HAP-1 (cell line): Measurements from ENCODE around the gene KCND3.
"Not testable (repeated sequence)": the region's sequence is repeated elsewhere in the genome, so short reads cannot be mapped to it uniquely, and the experiment has no call there.

Experiments
- DNase-seq, 2 experiments: peaks; one replicate each; pipeline ENCODE4 v3.0.0-alpha.2; 2016 to 2020; ENCODE audit warnings: low spot score in 2 of 2
- H3K27me3 ChIP-seq: fragments of 250-450 bp; sonication (Bioruptor Pico); 2 replicates; pipeline ENCODE4 v1.5.1; 2020; ENCODE audit warnings: low read depth, mild to moderate bottlenecking, moderate library complexity
- H3K36me3 ChIP-seq: fragments of 250-450 bp; sonication (Bioruptor Pico); replicated peaks from 2 replicates; pipeline ENCODE4 v1.5.1; 2020; ENCODE audit warnings: mild to moderate bottlenecking
- H3K4me1 ChIP-seq: fragments of 250-450 bp; sonication (Bioruptor Pico); 2 replicates; pipeline ENCODE4 v1.5.1; 2020; ENCODE audit warnings: mild to moderate bottlenecking
- H3K4me3 ChIP-seq: fragments of 250-450 bp; sonication (Bioruptor Pico); 2 replicates; pipeline ENCODE4 v1.5.1; 2020; ENCODE audit warnings: mild to moderate bottlenecking, moderate library complexity
- H3K9me3 ChIP-seq: fragments of 250-450 bp; sonication (Bioruptor Pico); 2 replicates; pipeline ENCODE4 v1.5.1; 2020; ENCODE audit warnings: mild to moderate bottlenecking, moderate library complexity
- in situ Hi-C: fragments of 300-500 bp; cut with MboI; formaldehyde crosslinking; loops from 3 replicates; pipeline ENCODE4 v1.14.3; 2020; ENCODE audit warnings: low sequenced_read_pairs, inconsistent platforms, mixed read lengths

The KCND3 gene

DNA sequence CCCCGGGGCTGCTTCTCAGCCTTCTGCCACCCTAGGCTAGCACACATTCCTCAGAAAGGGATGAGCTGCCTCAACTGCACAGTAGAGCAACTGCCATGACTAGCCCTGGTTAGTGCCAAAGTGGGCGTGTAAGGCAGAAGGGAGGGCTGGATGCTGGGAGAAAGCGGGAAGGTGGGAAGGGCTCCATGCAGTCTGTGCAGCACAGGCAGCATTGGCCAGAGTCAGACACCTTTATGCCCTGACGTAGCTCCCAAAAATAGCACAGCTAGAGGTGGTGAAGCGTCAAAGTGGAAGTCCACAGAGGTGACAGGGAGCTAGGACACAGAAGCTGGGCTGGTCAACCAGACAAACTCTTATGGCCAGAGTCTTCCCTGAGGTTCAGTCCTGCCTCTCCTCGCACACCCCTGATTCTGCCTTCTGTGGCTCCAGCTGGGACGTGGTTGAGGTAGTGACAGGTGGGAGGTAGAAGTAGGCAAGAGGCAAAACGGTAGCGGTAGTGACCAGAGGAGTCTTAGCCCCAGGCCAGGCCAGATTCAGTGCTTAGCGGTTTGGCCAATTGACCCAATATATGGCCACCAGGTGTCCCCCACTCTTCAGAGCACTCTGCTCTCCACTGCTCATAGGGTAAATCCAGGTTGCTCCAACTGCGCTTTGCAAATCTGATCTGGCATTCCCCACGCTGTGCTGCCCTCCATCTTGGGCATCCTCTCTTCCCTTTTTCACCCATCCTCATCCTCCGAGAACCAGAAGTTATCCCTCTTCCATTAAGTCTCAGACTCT lies 188.2 kb downstream of the KCND3 start:
- Histone ChIP-seq H3K27me3 (no peaks in the 10 kb centered on the region), H3K9me3 (peaks cover 4% of the 10 kb centered on the region; the same call in 1 of the 2 replicates), H3K4me1 (no peaks in the 10 kb centered on the region), H3K36me3 (no peaks in the 10 kb centered on the region), H3K4me3 (no peak overlapping the region)
- DNase-seq, result no peak
- in situ Hi-C loops, result no loop called here

DNA sequence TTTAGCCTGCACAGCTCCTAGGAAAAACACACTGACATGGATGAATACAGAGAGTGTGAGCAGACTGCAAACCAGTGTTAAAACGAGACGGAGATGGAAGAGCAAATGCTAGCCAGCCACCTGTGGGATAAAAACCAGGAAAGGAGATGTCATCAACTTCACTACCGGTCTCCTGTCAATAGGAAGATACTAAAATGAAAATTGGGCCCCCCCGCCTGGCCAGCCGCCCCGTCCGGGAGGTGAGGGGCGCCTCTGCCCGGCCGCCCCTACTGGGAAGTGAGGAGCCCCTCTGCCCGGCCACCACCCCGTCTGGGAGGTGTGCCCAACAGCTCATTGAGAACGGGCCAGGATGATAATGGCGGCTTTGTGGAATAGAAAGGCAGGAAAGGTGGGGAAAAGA lies 189.7 kb downstream of the KCND3 start:
- H3K4me1 ChIP-seq, DNase-seq, H3K4me3 ChIP-seq, in situ Hi-C loops, H3K9me3 ChIP-seq, H3K36me3 ChIP-seq, H3K27me3 ChIP-seq: not testable (repeated sequence)

DNA sequence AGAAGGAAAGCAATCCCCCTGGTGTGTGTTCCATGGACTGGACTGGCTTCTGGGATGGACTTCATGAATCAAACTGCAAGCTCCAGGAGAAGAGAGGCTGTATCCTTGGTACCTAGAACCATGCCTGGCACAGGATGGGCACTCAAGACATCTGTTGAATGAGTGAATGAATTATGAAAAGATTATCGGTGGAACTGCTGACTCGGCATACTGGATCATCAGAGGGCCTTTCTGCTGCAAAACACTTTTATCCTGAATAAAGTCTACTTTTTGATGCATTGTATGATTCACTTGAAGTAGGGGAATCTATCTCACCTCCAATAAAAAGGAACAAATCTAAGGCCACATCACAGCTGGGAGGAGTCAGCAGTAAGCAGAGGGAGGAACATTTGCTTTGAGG lies 190.9 kb downstream of the KCND3 start:
- H3K4me3 ChIP-seq, result no peak overlapping the region

DNA sequence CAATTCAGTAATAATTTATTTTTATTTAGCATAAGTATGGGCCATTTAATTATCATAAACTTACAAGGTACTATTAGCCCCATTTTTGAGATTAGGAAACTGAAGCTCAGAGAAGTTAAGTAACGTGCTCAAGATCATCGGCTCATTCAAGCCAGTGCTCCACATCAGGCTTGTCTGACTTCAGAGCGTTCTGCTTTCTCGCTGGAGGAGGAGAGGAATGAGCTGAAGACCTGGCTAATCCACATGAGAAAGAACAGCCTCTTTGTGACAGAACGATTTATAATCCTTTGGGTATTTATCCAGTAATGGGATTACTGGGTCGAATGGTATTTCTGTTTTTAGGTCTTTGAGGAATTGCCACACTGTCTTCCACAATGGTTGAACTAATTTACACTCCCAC lies 194.1 kb downstream of the KCND3 start:
- no peaks in the 10 kb centered on the region for H3K27me3 ChIP-seq
- DNase-seq, result peak; percentile 39 to 49
- in situ Hi-C loops, result no loop called here

More for the DNA sequence above, 190.9 kb downstream of the KCND3 start:
- no peaks in the 10 kb centered on the region for H3K27me3 ChIP-seq
- H3K4me1 ChIP-seq, result peaks cover 3% of the 10 kb centered on the region; the same call in 1 of the 2 replicates
- no peak for DNase-seq
- no peaks in the 10 kb centered on the region for H3K36me3 ChIP-seq
- in situ Hi-C loops, result no loop called here
- H3K9me3 ChIP-seq, result peaks cover 4% of the 10 kb centered on the region; the same call in 1 of the 2 replicates

DNA sequence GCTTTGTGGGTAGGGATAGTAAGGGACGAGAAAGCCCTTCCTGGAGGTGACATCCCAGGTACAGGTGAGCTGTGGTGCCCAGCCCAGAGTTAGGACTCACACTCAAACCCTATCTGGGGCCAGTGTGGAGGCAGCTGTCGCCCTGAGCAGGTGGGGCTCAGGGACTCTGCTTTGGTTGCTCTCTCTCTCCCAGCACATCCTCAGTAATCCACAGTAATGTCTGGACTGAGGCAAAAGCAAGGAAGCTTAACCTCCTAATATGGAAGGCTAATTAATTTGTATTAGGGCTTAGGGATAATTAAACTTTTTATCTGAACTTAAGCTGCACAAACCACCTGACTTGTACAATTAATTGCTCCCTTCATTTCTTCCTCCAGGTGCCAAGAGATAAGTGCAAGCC lies 195.5 kb downstream of the KCND3 start:
- DNase-seq, result no peak
- Histone ChIP-seq H3K36me3 (no peaks in the 10 kb centered on the region), H3K4me3 (no peak overlapping the region), H3K4me1 (peaks cover 10% of the 10 kb centered on the region; the same call in 1 of the 2 replicates), H3K9me3 (no peaks in the 10 kb centered on the region), H3K27me3 (no peaks in the 10 kb centered on the region)
- in situ Hi-C loops, result no loop called here

More for the DNA sequence above, 194.1 kb downstream of the KCND3 start:
- H3K4me1 ChIP-seq, result peaks cover 10% of the 10 kb centered on the region; the same call in 1 of the 2 replicates
- no peaks in the 10 kb centered on the region for H3K36me3 ChIP-seq
- H3K9me3 ChIP-seq, result peaks cover 4% of the 10 kb centered on the region; the same call in 1 of the 2 replicates
- no peak overlapping the region for H3K4me3 ChIP-seq

DNA sequence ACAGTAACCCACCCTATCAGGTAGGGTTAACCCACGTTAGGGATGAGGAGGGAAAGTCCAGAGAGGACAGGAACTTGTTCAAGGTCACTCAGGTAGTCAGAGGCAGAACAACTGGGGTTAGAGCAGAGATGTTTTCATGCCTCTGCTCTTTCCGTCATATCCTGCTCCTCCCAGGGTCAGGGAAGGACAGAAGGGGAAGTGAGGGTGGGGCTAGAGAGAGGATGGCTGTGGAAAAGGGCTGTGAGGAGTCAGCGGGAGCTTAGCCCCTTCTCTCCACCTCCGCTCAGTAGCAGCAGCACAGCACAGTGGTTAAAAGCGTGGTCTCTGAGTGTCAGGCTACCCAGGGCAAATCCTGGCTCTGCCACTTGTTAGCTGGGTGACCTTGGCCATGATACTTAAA lies 197.2 kb downstream of the KCND3 start:
- Histone ChIP-seq H3K4me3 (no peak overlapping the region), H3K36me3 (no peaks in the 10 kb centered on the region), H3K4me1 (peaks cover 10% of the 10 kb centered on the region; the same call in 1 of the 2 replicates), H3K9me3 (no peaks in the 10 kb centered on the region), H3K27me3 (no peaks in the 10 kb centered on the region)
- in situ Hi-C loops, result no loop called here
- DNase-seq, result no peak

DNA sequence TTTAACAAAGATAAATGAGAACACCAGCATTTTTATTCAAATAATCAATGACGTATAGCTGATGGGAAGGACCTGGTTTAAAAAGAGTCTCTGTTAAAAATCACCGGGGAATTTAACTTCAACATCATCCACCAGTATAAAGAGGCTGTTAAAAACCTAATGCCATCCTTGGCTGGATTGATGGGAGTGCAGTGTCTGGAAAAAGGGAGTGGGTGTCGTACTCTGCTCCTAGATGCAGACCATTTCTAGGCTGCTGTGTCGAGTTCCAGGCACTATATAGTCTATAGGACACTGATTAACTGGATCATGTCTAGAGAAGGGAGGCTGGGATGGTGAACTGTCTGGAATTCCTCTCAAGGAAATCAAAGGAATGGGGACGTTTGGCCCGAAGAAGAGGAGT lies 197.7 kb downstream of the KCND3 start:
- no peak for DNase-seq
- Histone ChIP-seq H3K36me3 (no peaks in the 10 kb centered on the region), H3K27me3 (no peaks in the 10 kb centered on the region), H3K4me1 (peaks cover 14% of the 10 kb centered on the region), H3K9me3 (no peaks in the 10 kb centered on the region), H3K4me3 (no peak overlapping the region)
- in situ Hi-C loops, result no loop called here

DNA sequence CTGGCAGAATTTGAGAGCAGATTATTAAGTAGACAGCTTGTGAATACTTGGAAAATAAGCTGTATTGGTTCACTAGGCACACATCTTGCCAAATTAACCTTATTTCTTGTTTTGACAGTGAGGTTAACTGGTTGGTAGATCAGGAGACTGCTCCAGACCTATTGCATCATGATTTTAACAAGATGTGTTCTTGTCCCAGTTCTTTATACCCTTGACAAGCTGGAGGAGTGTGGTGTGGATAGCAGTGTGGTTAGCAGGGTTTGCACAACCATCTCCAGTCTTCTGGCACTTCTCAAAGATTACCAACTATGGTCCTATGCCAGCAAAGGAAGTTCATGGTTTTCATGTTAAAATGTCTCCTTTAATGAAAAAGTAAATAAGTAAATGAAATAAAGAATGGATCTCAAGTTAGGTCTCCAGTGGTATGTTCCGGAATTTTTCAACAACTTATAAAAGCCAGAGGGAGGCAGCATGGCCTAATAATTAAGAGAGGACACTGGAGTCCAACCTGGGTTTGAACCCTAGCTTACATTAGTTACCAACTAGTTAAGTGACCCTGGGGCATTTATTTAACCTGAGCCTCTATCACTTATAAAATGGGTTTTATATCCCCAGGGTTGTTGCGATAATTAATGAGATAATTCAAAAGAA lies 199.7 kb downstream of the KCND3 start:
- in situ Hi-C loops, result no loop called here
- Histone ChIP-seq H3K4me1 (peaks cover 14% of the 10 kb centered on the region), H3K36me3 (no peaks in the 10 kb centered on the region), H3K27me3 (no peaks in the 10 kb centered on the region), H3K4me3 (no peak overlapping the region), H3K9me3 (no peaks in the 10 kb centered on the region)
- DNase-seq, result no peak

DNA sequence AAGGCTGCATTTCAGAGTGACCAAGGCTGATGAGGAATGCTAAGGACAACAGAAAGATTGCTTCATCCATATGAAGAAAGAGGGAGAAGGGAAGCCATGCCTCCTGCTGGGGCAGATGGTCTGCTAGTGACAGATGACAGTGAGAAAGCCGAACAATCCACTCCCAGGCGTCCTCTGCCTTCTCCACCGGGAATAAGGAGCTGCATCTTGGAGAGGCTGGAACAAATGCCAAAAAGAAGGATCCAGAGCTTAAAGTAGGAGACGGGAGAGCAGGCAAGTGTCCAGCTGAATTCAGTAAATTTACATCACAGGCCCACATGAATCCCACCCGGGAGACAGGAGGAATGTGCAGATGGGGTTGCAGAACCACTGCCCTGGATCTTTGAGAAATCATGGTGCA lies 200.3 kb downstream of the KCND3 start:
- in situ Hi-C loops, result no loop called here
- no peaks in the 10 kb centered on the region for H3K9me3 ChIP-seq
- no peak for DNase-seq

DNA sequence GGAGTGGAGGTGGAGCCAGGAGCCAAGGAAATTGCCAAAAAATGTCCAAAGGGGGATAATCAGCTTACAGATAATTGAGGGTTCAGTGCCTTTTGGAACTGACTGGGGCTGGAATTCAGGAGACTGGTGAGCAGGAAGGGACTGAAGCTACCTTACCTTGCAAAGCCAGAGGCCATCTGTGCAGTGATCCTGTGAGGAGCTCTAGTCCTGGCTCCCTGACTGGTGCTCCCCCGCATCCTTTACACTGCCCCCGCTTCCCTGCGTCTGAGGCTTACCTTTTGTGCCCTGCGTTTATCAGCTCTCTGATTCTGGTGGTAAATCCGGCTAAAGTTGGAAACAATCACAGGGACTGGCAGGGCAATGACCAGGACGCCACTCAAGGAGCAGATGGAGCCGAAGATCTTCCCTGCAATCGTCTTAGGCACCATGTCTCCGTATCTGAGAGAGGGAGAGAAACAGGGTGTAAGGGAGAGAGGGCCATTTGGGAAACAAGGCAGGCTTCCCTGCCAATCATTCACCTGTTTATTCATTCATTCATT lies 202.7 kb downstream of the KCND3 start:
- DNase-seq, result no peak

More for the DNA sequence above, 200.3 kb downstream of the KCND3 start:
- Histone ChIP-seq H3K4me3 (no peak overlapping the region), H3K27me3 (no peaks in the 10 kb centered on the region), H3K36me3 (no peaks in the 10 kb centered on the region), H3K4me1 (peaks cover 14% of the 10 kb centered on the region)

DNA sequence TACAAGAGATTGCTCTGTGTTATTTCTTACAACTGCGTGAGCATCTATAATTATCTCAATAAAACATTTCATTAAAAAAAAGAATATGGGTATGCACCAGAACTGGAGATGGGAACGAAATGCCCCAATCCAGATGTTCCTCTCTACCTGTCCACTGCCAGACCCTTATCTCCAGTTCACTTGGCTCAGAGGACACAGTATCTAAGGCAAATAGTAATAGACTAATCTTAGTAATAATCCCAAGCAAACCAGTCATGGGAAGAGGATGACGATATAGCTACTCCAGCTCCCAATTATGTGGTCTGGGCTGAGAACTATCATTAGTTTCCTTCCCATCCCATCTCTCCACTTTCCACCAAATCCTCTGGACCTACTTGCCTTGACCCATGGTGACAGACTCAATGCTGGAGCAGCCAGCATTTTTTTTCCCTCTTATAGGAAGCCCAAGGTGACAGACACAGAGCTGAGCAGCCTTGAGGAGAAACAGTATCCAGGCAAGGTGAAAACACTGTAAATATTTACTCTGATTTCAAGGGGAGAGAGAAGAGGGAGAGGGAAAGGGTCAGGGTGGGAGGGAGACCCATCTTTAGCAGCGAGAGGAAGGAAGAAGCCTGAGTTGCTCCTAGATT lies 205.1 kb downstream of the KCND3 start:
- peaks cover 7% of the 10 kb centered on the region for H3K4me1 ChIP-seq
- H3K9me3 ChIP-seq, result no peaks in the 10 kb centered on the region
- no peak overlapping the region for H3K4me3 ChIP-seq
- in situ Hi-C loops, result no loop called here
- no peaks in the 10 kb centered on the region for H3K27me3 ChIP-seq
- no peaks in the 10 kb centered on the region for H3K36me3 ChIP-seq
- DNase-seq, result no peak

More for the DNA sequence above, 202.7 kb downstream of the KCND3 start:
- Histone ChIP-seq H3K4me3 (no peak overlapping the region), H3K4me1 (peaks cover 7% of the 10 kb centered on the region), H3K9me3 (no peaks in the 10 kb centered on the region), H3K27me3 (no peaks in the 10 kb centered on the region), H3K36me3 (no peaks in the 10 kb centered on the region)
- in situ Hi-C loops, result no loop called here

DNA sequence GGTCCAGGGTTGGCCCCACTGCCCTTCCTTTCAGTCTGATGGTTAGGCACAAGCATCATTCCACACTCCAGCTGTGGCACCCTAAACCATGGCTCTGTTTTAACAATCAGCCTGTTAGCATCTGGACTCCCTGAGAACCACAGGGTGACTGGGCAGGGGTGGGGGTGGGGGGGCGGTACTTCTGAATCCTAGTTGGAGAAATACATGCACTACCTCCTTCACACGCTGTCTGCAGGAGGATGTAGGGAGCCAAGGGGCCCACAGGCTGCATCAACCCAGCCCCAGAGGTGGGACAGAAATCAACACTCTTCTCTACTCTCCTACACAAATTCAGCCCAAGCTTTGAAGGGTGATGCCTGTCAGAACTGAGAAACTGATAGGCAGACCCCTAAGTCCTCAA lies 209.9 kb downstream of the KCND3 start:
- in situ Hi-C loops, result no loop called here
- Histone ChIP-seq H3K27me3 (no peaks in the 10 kb centered on the region), H3K4me3 (no peak overlapping the region), H3K9me3 (no peaks in the 10 kb centered on the region), H3K4me1 (peaks cover 27% of the 10 kb centered on the region), H3K36me3 (no peaks in the 10 kb centered on the region)
- no peak for DNase-seq

DNA sequence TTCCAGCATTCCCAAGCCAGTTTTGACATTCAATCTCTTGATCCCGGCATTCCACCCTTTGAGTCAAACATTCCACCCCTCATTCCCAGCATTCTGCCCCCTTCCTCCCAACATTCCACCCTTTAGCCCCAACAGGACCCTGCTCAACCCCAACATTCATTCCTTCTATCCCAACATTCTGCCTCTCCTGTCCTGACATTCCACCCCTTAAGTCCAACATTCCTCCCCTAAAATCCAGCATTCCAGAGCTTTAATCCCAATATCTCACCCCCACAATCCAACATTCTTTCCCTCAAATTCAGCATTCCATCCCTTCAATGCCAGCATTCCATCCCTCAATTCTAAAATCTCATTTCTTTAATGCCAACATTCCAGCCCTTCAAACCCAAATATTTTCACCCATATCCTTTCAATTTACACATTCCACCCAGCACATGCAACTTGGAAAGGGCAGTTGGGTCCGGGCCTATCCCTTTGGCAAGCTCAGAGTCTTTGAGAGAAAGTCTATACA lies 210.9 kb downstream of the KCND3 start:
- Histone ChIP-seq H3K36me3 (no peaks in the 10 kb centered on the region), H3K4me1 (peaks cover 27% of the 10 kb centered on the region), H3K4me3 (no peak overlapping the region), H3K9me3 (no peaks in the 10 kb centered on the region), H3K27me3 (no peaks in the 10 kb centered on the region)
- DNase-seq, result peak; percentile 51 to 56
- in situ Hi-C loops, result no loop called here
